Measurements from ENCODE around the gene ETHE1. TPM values are rescaled to one million over a fixed set of nuclear protein-coding genes. Genes with fewer than 3 reads are reported as not detected.

The ETHE1 gene
- total and polyA plus RNA-seq, 2 of the 8 experiments (the other 6 are each of a cell fraction or from before 2014, with no cell fraction given): 19.9 to 96.0 TPM

DNA sequence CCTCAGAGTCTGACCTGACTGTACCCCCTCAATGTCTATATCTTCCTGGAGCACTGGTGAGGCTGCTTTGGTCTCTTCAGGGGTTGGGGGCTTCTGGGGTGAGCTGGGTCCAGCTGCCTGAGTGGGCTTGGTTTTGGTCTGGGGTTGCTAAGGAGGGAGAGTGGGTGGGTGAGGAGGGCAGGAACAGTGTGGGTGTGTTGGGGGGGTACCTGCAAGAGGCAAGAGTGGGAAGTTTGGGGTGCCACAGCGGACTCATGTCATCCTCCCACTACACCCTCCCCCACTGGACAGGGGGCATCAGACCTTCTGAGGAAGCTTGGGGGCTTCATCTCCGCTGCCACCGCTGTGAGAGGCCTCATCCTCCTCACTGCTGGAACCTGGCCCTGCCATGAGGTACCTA, 19.6 kb upstream of the ETHE1 start:
- H2AK5ac ChIP-seq (ENCODE audit: low read depth, low read length): peak overlapping the region; percentile 24; the same call in 1 of the 2 replicates
- ChIA-PET CTCF (ENCODE audit: partially characterized antibody) (interaction anchor here (3.3 to 8.0 kb wide), 2 partner anchors 9 to 11 kb away, joined by 21 to 62 read pairs; no protein-coding TSS in a partner anchor), POLR2A (ENCODE audit: partially characterized antibody) (interaction anchor here (0.6 to 1.6 kb wide), 3 partner anchors 10 to 25 kb away, joined by 3 to 5 read pairs (median 3); no protein-coding TSS in a partner anchor)
- no peak overlapping the region for H3K27ac ChIP-seq (ENCODE audit: low read depth, low read length)
- H3K18ac ChIP-seq (ENCODE audit: extremely low read depth, low read length): no peak overlapping the region
- no peak overlapping the region for H3K23ac ChIP-seq (ENCODE audit: insufficient read length)
- H3K56ac ChIP-seq (replicated peaks; ENCODE audit: insufficient read length, low read depth, low read length): no peak overlapping the region
- no peak overlapping the region for H2BK20ac ChIP-seq (ENCODE audit: low read length)
- H3K4me1 ChIP-seq (replicated peaks in 1 of 4; ENCODE audit: control insufficient read depth in 3 of 4, insufficient read depth in 4 of 4, low read length in 3 of 4): no peaks in the 10 kb centered on the region
- no peak overlapping the region for H2BK15ac ChIP-seq (ENCODE audit: low read length)
- no peak overlapping the region for H2BK5ac ChIP-seq (ENCODE audit: low read depth, low read length)
- H3K9me3 ChIP-seq (ENCODE audit: insufficient read depth in 2 of 2, low read depth in 1 of 2, low read length in 1 of 2): no peaks in the 10 kb centered on the region
- no peak overlapping the region for H3K14ac ChIP-seq (ENCODE audit: insufficient read length)
- no peak overlapping the region for H4K8ac ChIP-seq (ENCODE audit: extremely low read depth, insufficient read depth, low read length)
- H4K20me1 ChIP-seq (replicated peaks in 1 of 2; ENCODE audit: control insufficient read depth in 1 of 2, insufficient read depth in 2 of 2, low read length in 2 of 2): peaks cover 0 to 2% of the 10 kb centered on the region in 2 experiments
- DNase-seq (ENCODE audit: low read depth in 1 of 2, low spot score in 2 of 2): no peak
- no peaks in the 10 kb centered on the region for H3K79me2 ChIP-seq (ENCODE audit: control insufficient read depth in 1 of 2, insufficient read depth in 2 of 2, low read length in 2 of 2)
- H2AFZ ChIP-seq (ENCODE audit: low read length): no peak overlapping the region
- H3K9ac ChIP-seq (replicated peaks in 1 of 4; ENCODE audit: extremely low read depth in 1 of 4, low read depth in 3 of 4, low read length in 3 of 4): no peak overlapping the region
- no peaks in the 10 kb centered on the region for H3K79me1 ChIP-seq (ENCODE audit: low read depth, low read length)
- no peak overlapping the region for H4K5ac ChIP-seq (ENCODE audit: insufficient read length, low read depth, low read length)
- TF ChIP-seq, protein P1, sequence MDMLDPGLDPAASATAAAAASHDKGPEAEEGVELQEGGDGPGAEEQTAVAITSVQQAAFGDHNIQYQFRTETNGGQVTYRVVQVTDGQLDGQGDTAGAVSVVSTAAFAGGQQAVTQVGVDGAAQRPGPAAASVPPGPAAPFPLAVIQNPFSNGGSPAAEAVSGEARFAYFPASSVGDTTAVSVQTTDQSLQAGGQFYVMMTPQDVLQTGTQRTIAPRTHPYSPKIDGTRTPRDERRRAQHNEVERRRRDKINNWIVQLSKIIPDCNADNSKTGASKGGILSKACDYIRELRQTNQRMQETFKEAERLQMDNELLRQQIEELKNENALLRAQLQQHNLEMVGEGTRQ (IDR thresholded peaks at IDR 0.05; ENCODE audit: low read length): no peak
- TF ChIP-seq NANOG (IDR thresholded peaks at IDR 0.05; ENCODE audit: insufficient read depth, low read depth, low read length, poor library complexity, severe bottlenecking): no peak
- no peak for TF ChIP-seq EZH2 (IDR thresholded peaks at IDR 0.05; ENCODE audit: low read depth, low read length, severe bottlenecking)
- TF ChIP-seq KDM4A (IDR thresholded peaks at IDR 0.05; ENCODE audit: low read depth, low read length, severe bottlenecking): no peak
- TF ChIP-seq ZNF274 (IDR thresholded peaks at IDR 0.05; ENCODE audit: borderline replicate concordance, extremely low read depth, low read length): no peak
- no peak for TF ChIP-seq TCF12 (IDR thresholded peaks at IDR 0.05; ENCODE audit: low read depth, low read length)
- TF ChIP-seq, protein P2, sequence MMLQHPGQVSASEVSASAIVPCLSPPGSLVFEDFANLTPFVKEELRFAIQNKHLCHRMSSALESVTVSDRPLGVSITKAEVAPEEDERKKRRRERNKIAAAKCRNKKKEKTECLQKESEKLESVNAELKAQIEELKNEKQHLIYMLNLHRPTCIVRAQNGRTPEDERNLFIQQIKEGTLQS (IDR thresholded peaks at IDR 0.05; ENCODE audit: insufficient read depth, low read depth, low read length): no peak
- TF ChIP-seq BACH1 (IDR thresholded peaks at IDR 0.05; ENCODE audit: low read length): no peak
- no peak for TF ChIP-seq KDM5A (IDR thresholded peaks at IDR 0.05; ENCODE audit: low read length)
- no peaks in the 10 kb centered on the region; a peak in 1 of 7 replicates for H3K27me3 ChIP-seq (replicated peaks in 1 of 4; ENCODE audit: control insufficient read depth in 3 of 4, extremely low read depth in 1 of 4, insufficient read depth in 3 of 4, low read length in 3 of 4)
- no peak overlapping the region for H4K91ac ChIP-seq (replicated peaks; ENCODE audit: insufficient read length, low read length)
- H3K4me2 ChIP-seq (ENCODE audit: insufficient read depth in 1 of 2, low read depth in 2 of 2, low read length in 2 of 2): no peak overlapping the region
- H3K23me2 ChIP-seq (ENCODE audit: low read depth, low read length): no peaks in the 10 kb centered on the region
- H2BK12ac ChIP-seq (ENCODE audit: low read depth, low read length): no peak overlapping the region
- no peak overlapping the region for H3K4me3 ChIP-seq (ENCODE audit: extremely low read depth in 1 of 4, insufficient read depth in 2 of 4, low read depth in 3 of 4, low read length in 4 of 4)
- WGBS, 2 experiments (ENCODE audit: extremely low coverage in 1 of 2, insufficient coverage in 1 of 2, insufficient read length in 1 of 2, insufficient replicate concordance in 2 of 2, low coverage in 1 of 2, low lambda C conversion rate in 2 of 2, missing lambda C conversion rate in 1 of 2): 79% methylated on average over 2 of the region's 3 CpGs; no CpG with 5 or more reads in 1 of the 2 experiments
- H3K36me3 ChIP-seq (ENCODE audit: control insufficient read depth in 2 of 4, insufficient read depth in 4 of 4, low read length in 3 of 4): peaks cover 8 to 41% (median 27%) of the 10 kb centered on the region in 4 experiments; a peak in 5 of 8 replicates
- H3K4ac ChIP-seq (replicated peaks; ENCODE audit: insufficient read length, low read depth, low read length): no peak overlapping the region
- FAIRE-seq: no peak
- H2BK120ac ChIP-seq (replicated peaks; ENCODE audit: low read depth, low read length): no peak overlapping the region

All from H1 (cell line).